ENCODE results near the gene MIR17HG. TPM values are rescaled to one million over a fixed set of nuclear protein-coding genes. Genes with fewer than 3 reads are reported as not detected.

The MIR17HG gene
- total RNA-seq, result 4.5 and 19.2 TPM in 2 replicates

DNA sequence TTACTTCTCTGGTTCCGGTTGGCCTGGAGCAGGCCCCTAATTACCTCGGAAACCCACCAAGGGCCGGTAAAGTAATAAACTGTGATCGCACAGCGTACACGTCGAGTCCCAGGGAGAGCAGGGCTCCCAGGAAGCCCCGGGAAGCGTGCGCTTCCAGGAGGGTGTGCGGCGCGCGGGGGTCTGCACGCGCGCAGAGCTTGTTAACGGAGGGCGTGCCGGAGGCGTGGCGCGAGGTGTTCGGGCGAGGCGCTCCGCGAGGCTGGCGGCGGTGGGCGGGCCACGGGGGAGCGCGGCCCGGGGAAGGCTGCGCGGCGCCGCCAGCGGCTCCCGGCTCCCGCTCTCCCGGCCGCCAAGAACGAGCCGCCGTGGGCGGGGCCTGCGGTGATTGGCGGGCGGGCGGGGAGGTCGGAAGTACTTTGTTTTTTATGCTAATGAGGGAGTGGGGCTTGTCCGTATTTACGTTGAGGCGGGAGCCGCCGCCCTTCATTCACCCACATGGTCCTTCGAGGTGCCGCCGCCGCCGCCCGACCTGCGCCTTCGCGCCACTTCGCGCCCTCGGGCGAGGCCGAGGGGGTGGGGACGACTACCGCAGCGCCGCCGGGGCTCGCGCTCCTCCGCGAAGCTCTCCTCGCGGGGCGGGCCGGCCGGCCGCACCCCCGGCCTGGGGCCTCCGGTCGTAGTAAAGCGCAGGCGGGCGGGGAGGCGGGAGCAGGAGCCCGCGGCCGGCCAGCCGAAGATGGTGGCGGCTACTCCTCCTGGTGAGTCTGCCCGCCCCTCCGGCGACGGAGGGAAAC is at the start of gene MIR17HG:
Gene MIR17HG (plus strand): TSS at position 486 of the 794 bp plus-strand sequence.
- DNase-seq (ENCODE audit: low read depth), result peak; percentile 76
- Histone ChIP-seq H3K4me3 (ENCODE audit: low read depth, low read length) (peak within 1 kb of the TSS; percentile 46), H3K36me3 (ENCODE audit: control insufficient read depth, insufficient read depth, low read length) (peaks cover 12% of the 10 kb centered on the region), H3K27me3 (ENCODE audit: control insufficient read depth, insufficient read depth, low read length) (no peaks in the 10 kb centered on the region)
- TF ChIP-seq CTCF (IDR thresholded peaks at IDR 0.05; ENCODE audit: insufficient read depth, low read length, severe bottlenecking), result no peak
- no peak for FAIRE-seq

GRCh38 chr13:91298060-91298459 is 49.4 kb upstream of the MIR17HG start:
- DNase-seq (ENCODE audit: low read depth) (no peak), FAIRE-seq (no peak)
- Histone ChIP-seq H3K36me3 (ENCODE audit: control insufficient read depth, insufficient read depth, low read length) (no peaks in the 10 kb centered on the region), H3K4me3 (ENCODE audit: low read depth, low read length) (no peak overlapping the region), H3K27me3 (ENCODE audit: control insufficient read depth, insufficient read depth, low read length) (peaks cover 2% of the 10 kb centered on the region)
- no peak for TF ChIP-seq CTCF (IDR thresholded peaks at IDR 0.05; ENCODE audit: insufficient read depth, low read length, severe bottlenecking)

DNA sequence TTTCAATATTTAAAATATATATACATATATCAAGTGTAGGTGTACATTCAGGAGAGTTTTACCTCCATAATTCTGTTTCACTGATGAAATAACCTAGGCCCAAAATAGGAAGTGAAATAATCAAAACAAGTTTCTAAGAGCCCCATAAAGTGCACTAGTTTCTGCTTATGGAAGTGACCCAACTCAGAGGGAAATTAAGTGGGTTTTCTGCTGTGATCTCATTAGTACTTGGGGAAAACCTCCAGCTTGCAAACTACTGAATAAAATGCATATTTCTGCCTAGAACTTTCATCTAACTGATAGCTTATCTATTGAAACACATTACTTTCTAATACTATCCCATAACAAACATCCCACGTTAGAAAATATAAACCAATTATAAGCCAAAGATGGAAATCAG is 45.4 kb upstream of the MIR17HG start:
- Histone ChIP-seq H3K36me3 (ENCODE audit: control insufficient read depth, insufficient read depth, low read length) (no peaks in the 10 kb centered on the region), H3K4me3 (ENCODE audit: low read depth, low read length) (no peak overlapping the region), H3K27me3 (ENCODE audit: control insufficient read depth, insufficient read depth, low read length) (no peaks in the 10 kb centered on the region)
- TF ChIP-seq CTCF (IDR thresholded peaks at IDR 0.05; ENCODE audit: insufficient read depth, low read length, severe bottlenecking), result no peak
- FAIRE-seq (no peak), DNase-seq (ENCODE audit: low read depth) (no peak)

GRCh38 chr13:91303031-91303430 is 44.5 kb upstream of the MIR17HG start:
- DNase-seq (ENCODE audit: low read depth) (no peak), FAIRE-seq (no peak)
- Histone ChIP-seq H3K4me3 (ENCODE audit: low read depth, low read length) (no peak overlapping the region), H3K36me3 (ENCODE audit: control insufficient read depth, insufficient read depth, low read length) (no peaks in the 10 kb centered on the region), H3K27me3 (ENCODE audit: control insufficient read depth, insufficient read depth, low read length) (no peaks in the 10 kb centered on the region)
- no peak for TF ChIP-seq CTCF (IDR thresholded peaks at IDR 0.05; ENCODE audit: insufficient read depth, low read length, severe bottlenecking)

DNA sequence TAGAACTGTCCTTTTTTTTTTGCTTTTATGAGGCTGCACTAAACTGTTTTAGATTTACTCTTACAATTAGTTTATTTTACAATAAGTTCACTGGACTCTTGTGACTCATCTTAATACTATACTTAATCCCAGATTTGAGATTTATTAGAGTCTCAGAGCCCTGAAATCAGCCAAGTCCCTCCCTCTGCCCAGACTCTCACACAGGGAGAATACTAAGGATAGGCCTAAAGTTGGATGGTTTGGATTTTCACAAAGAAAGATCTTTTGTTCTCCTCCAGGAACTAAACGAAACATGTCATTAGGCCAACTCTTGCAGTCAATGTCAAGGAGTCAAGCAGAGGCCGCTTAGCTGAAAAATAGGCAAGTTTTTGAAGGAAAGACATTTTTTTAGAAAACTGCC is 42.7 kb upstream of the MIR17HG start:
- FAIRE-seq, result no peak
- no peak for TF ChIP-seq CTCF (IDR thresholded peaks at IDR 0.05; ENCODE audit: insufficient read depth, low read length, severe bottlenecking)
- Histone ChIP-seq H3K4me3 (ENCODE audit: low read depth, low read length) (no peak overlapping the region), H3K36me3 (ENCODE audit: control insufficient read depth, insufficient read depth, low read length) (no peaks in the 10 kb centered on the region), H3K27me3 (ENCODE audit: control insufficient read depth, insufficient read depth, low read length) (no peaks in the 10 kb centered on the region)
- DNase-seq (ENCODE audit: low read depth), result no peak

GRCh38 chr13:91305652-91306051 is 41.8 kb upstream of the MIR17HG start:
- FAIRE-seq (no peak), DNase-seq (ENCODE audit: low read depth) (no peak)
- Histone ChIP-seq H3K4me3 (ENCODE audit: low read depth, low read length) (no peak overlapping the region), H3K27me3 (ENCODE audit: control insufficient read depth, insufficient read depth, low read length) (no peaks in the 10 kb centered on the region), H3K36me3 (ENCODE audit: control insufficient read depth, insufficient read depth, low read length) (no peaks in the 10 kb centered on the region)
- no peak for TF ChIP-seq CTCF (IDR thresholded peaks at IDR 0.05; ENCODE audit: insufficient read depth, low read length, severe bottlenecking)
